Activated T-helper 1 cell treated with anti-CD3 and anti-CD28 coated beads, Interleukin-2, amount 50 U/mL, for 16 hours (primary cell): ENCODE measurements around the gene NGF.
"Not testable (repeated sequence)": the region's sequence is repeated elsewhere in the genome, so short reads cannot be mapped to it uniquely, and the experiment has no call there.

Experiments used
- DNase-seq, 2 donors: peaks; one replicate each; pipeline ENCODE4 v3.0.0-alpha.2; 2020; ENCODE audit warnings: low read depth in 1 of 2, low spot score in 1 of 2

The NGF gene

GRCh38 chr1:115310581-115311473, 27.2 kb downstream of the NGF start:
- DNase-seq, result no peak

- not testable (repeated sequence) for DNase-seq
Observed at GRCh38 chr1:115309504-115309903, 28.5 kb downstream of the NGF start.

- DNase-seq, result no peak
Observed at GRCh38 chr1:115308969-115309368, 29.1 kb downstream of the NGF start.

- DNase-seq, result no peak
Observed at GRCh38 chr1:115307661-115308060, 30.4 kb downstream of the NGF start.

- DNase-seq, result no peak
Observed at GRCh38 chr1:115306146-115306545, 31.9 kb downstream of the NGF start.

GRCh38 chr1:115303364-115303763, 34.7 kb downstream of the NGF start:
- no peak for DNase-seq

- no peak for DNase-seq
Observed at GRCh38 chr1:115302390-115302961, 35.6 kb downstream of the NGF start.

GRCh38 chr1:115301438-115302020, 36.5 kb downstream of the NGF start:
- DNase-seq, result no peak

- no peak for DNase-seq
Observed at GRCh38 chr1:115300087-115300876, 37.8 kb downstream of the NGF start.

- no peak for DNase-seq
Observed at GRCh38 chr1:115299266-115299665, 38.8 kb downstream of the NGF start.

- DNase-seq, result no peak
Observed at GRCh38 chr1:115296981-115297380, 41.1 kb downstream of the NGF start.

- DNase-seq, result no peak
Observed at GRCh38 chr1:115295904-115296696, 41.9 kb downstream of the NGF start.

- DNase-seq, result no peak
Observed at GRCh38 chr1:115293899-115294298, 44.1 kb downstream of the NGF start.

GRCh38 chr1:115293006-115293405, 45.0 kb downstream of the NGF start:
- DNase-seq, result no peak

- no peak for DNase-seq
Observed at GRCh38 chr1:115291741-115292140, 46.3 kb downstream of the NGF start.

- DNase-seq, result no peak
Observed at GRCh38 chr1:115289940-115290339, 48.1 kb downstream of the NGF start.

- DNase-seq, result no peak
Observed at GRCh38 chr1:115288591-115289198, 49.4 kb downstream of the NGF start.

GRCh38 chr1:115286431-115287205, 51.4 kb downstream of the NGF start:
- DNase-seq, result no peak

- no peak for DNase-seq
Observed at GRCh38 chr1:115284209-115284608, 53.8 kb downstream of the NGF start.
